Measurements from ENCODE around the gene PARD6B. TPM values are rescaled to one million over a fixed set of nuclear protein-coding genes. Genes with fewer than 3 reads are reported as not detected.
A peak's percentile ranks its signal among the peaks of the same experiment; 100 is the strongest.
"Not testable (repeated sequence)": the region's sequence is repeated elsewhere in the genome, so short reads cannot be mapped to it uniquely, and the experiment has no call there.

The PARD6B gene
- total RNA-seq, 4 donors from 2014 or later: 1.1 to 20.5 (median 5.9) TPM

DNA sequence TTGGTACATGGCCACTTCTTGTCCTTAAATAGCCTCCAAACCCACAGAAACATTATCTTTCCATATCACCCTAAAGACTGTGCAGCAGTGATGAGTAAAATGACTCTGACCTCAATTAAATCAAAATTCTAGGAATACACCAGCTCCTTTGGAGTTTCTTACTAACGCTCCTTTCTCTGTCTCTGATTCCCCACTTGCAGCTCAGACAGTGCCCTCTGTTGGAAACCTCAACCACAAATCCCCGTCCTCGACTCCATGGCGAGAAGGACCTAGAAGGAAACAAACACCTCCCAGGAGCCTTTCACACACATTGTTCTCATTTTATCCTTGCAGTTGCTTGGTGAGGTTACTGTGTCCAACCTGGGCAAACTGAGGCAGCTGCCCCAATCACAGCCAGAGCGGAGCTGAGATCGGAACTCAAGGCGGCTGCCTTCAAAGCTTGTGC, 17.7 kb upstream of the PARD6B start:
- peak; percentile 74 for ATAC-seq (ENCODE audit: low FRiP score)
- DNase-seq (ENCODE audit: low spot score): no peak
- TF ChIP-seq, protein P1, sequence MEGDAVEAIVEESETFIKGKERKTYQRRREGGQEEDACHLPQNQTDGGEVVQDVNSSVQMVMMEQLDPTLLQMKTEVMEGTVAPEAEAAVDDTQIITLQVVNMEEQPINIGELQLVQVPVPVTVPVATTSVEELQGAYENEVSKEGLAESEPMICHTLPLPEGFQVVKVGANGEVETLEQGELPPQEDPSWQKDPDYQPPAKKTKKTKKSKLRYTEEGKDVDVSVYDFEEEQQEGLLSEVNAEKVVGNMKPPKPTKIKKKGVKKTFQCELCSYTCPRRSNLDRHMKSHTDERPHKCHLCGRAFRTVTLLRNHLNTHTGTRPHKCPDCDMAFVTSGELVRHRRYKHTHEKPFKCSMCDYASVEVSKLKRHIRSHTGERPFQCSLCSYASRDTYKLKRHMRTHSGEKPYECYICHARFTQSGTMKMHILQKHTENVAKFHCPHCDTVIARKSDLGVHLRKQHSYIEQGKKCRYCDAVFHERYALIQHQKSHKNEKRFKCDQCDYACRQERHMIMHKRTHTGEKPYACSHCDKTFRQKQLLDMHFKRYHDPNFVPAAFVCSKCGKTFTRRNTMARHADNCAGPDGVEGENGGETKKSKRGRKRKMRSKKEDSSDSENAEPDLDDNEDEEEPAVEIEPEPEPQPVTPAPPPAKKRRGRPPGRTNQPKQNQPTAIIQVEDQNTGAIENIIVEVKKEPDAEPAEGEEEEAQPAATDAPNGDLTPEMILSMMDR (IDR thresholded peaks at IDR 0.05): peak in 1 of 3 donors; percentile 23

DNA sequence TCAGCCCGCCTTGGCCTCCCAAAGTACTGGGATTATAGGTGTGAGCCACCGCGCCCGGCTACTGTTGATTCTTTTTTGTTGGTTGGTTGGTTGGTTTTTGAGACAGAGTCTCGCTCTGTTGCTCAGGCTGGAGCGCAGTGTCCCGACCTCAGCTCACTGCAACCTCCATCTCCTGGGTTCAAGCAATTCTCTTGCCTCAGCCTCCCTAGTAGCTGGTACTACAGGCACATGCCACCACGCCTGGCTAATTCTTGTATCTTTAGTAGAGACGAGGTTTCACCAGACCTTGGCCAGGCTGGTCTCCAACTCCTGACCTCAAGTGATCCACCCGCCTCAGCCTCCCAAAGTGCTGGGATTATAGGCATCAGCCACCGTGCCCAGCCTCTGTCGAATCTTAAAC, 17.0 kb upstream of the PARD6B start:
- DNase-seq (ENCODE audit: low spot score); ATAC-seq (ENCODE audit: low FRiP score): not testable (repeated sequence)

- no peak for DNase-seq (ENCODE audit: low spot score)
- TF ChIP-seq, protein P1 (IDR thresholded peaks at IDR 0.05): no peak
- ATAC-seq (ENCODE audit: low FRiP score): no peak
These were observed 15.7 kb upstream of the PARD6B start for GRCh38 chr20:50715694-50716093.

GRCh38 chr20:50716518-50716917, 14.9 kb upstream of the PARD6B start:
- TF ChIP-seq, protein P1 (IDR thresholded peaks at IDR 0.05): no peak
- ATAC-seq (ENCODE audit: low FRiP score) (no peak), DNase-seq (ENCODE audit: low spot score) (no peak)

- no peak for DNase-seq (ENCODE audit: low spot score)
- ATAC-seq (ENCODE audit: low FRiP score): no peak
- TF ChIP-seq, protein P1 (IDR thresholded peaks at IDR 0.05): no peak
These were observed 14.1 kb upstream of the PARD6B start for GRCh38 chr20:50717312-50717711.

- ATAC-seq (ENCODE audit: low FRiP score): peak; percentile 60
- DNase-seq (ENCODE audit: low spot score): no peak
- TF ChIP-seq, protein P1 (IDR thresholded peaks at IDR 0.05): no peak
These were observed 13.2 kb upstream of the PARD6B start for GRCh38 chr20:50717974-50718761.

GRCh38 chr20:50719328-50719727, 12.1 kb upstream of the PARD6B start:
- TF ChIP-seq, protein P1 (IDR thresholded peaks at IDR 0.05): no peak
- DNase-seq (ENCODE audit: low spot score) (no peak), ATAC-seq (ENCODE audit: low FRiP score) (no peak)
